Panc1 (cell line): ENCODE measurements around the gene ABCC3. TPM values are rescaled to one million over a fixed set of nuclear protein-coding genes. Genes with fewer than 3 reads are reported as not detected.
A peak's percentile ranks its signal among the peaks of the same experiment; 100 is the strongest.

ENCODE experiments used
- ATAC-seq: fragments of 200-7000 bp; cut with Tn5 transposase; 2 replicates; pipeline ENCODE4 v1.9.1; 2020; ENCODE audit warnings: mild to moderate bottlenecking, moderate library complexity
- BruUV-seq: library from RNA; stranded (reverse); fragments of 400-500 nt; replicated peaks from 2 replicates; lab custom pipeline; 2021; lab: Mats Ljungman, UMichigan
- CTCF ChIA-PET: fragments of 300-600 bp; sonication (Branson Sonifier 250); formaldehyde crosslinking; loops from one replicate; lab custom pipeline; 2022; ENCODE audit warnings: antibody characterized with exemption; lab: Charles Lee
- POLR2A ChIA-PET: fragments of 300-600 bp; sonication (Branson Sonifier 250); formaldehyde crosslinking; loops from one replicate; lab custom pipeline; 2022; ENCODE audit warnings: antibody characterized with exemption; lab: Charles Lee
- DNase-seq: peaks from one replicate; pipeline ENCODE4 v3.0.0-alpha.2; 2010; ENCODE audit warnings: low read depth, low spot score
- H3K27ac ChIP-seq: 2 replicates; pipeline ENCODE4 v1.5.1; 2011; ENCODE audit warnings: mild to moderate bottlenecking, low read length, inconsistent platforms
- H3K27me3 ChIP-seq: fragments of 200-500 bp; sonication (Bioruptor generic); 2 replicates; pipeline ENCODE4 v1.6.0; 2014; ENCODE audit warnings: low read length, inconsistent platforms; ENCODE audit not compliant: control insufficient read depth, insufficient read depth
- H3K36me3 ChIP-seq: fragments of 200-500 bp; sonication (Bioruptor generic); 2 replicates; pipeline ENCODE4 v1.5.1; 2014; ENCODE audit warnings: inconsistent platforms, mild to moderate bottlenecking, low read length, moderate library complexity; ENCODE audit not compliant: control insufficient read depth, insufficient read depth
- H3K4me1 ChIP-seq: 2 replicates; pipeline ENCODE4 v1.5.1; 2011; ENCODE audit warnings: inconsistent platforms, mild to moderate bottlenecking, low read length, moderate library complexity; ENCODE audit not compliant: control insufficient read depth, insufficient read depth
- H3K4me3 ChIP-seq, 2 experiments: 2 replicates each; pipeline ENCODE4 v1.5.1; 2011 to 2012; ENCODE audit warnings: low read depth in 2 of 2, low read length in 2 of 2, mild to moderate bottlenecking in 2 of 2, inconsistent platforms in 1 of 2, moderate library complexity in 1 of 2
- H3K9me3 ChIP-seq: fragments of 200-500 bp; sonication (Bioruptor generic); 2 replicates; pipeline ENCODE4 v1.5.1; 2014; ENCODE audit warnings: low read depth, mild to moderate bottlenecking, inconsistent platforms, low read length, moderate library complexity; ENCODE audit not compliant: control insufficient read depth, insufficient read depth
- POLR2AphosphoS5 ChIP-seq: IDR thresholded peaks from 2 replicates; pipeline ENCODE4 v1.6.1; 2012; ENCODE audit warnings: mild to moderate bottlenecking, low read depth, low read length, moderate library complexity
- SIN3A ChIP-seq: IDR thresholded peaks from 2 replicates; pipeline ENCODE4 v1.6.1; 2012; ENCODE audit warnings: low read depth, mild to moderate bottlenecking, low read length, moderate library complexity, borderline replicate concordance; ENCODE audit not compliant: insufficient read depth
- TCF7L2 ChIP-seq: IDR thresholded peaks from 2 replicates; pipeline ENCODE4 v1.6.1; 2011; ENCODE audit warnings: mild to moderate bottlenecking, low read depth, low read length, inconsistent platforms
- in situ Hi-C: cut with HindIII; loops from 2 replicates; pipeline ENCODE4 v1.10.0; 2016; ENCODE audit warnings: low sequenced_read_pairs, low pct_unique_long_range_greater_than_20kb
- intact Hi-C: fragments of 100-400 bp; cut with micrococcal nuclease; formaldehyde crosslinking; loops from one replicate; pipeline ENCODE4 v1.10.0; 2022; ENCODE audit not compliant: unreplicated experiment
- total RNA-seq: library from RNA; stranded (reverse); gene quantifications from one replicate; pipeline ENCODE4 v1.2.1, GENCODE V29; 2021; ENCODE audit not compliant: unreplicated experiment
- TF ChIP-seq, protein P1 (sequence below): fragments of 450-650 bp; IDR thresholded peaks from 2 replicates; pipeline ENCODE4 v1.5.1; 2017; ENCODE audit warnings: mild to moderate bottlenecking
- TF ChIP-seq, protein P2 (sequence below), 2 experiments: IDR thresholded peaks; 2 replicates each; pipeline ENCODE4 v1.6.1; 2011 to 2012; ENCODE audit warnings: low read depth in 2 of 2, control low read depth in 1 of 2, low read length in 1 of 2, mild to moderate bottlenecking in 1 of 2, moderate library complexity in 1 of 2; ENCODE audit not compliant: insufficient read depth in 1 of 2

The ABCC3 gene
- total RNA-seq, 1 experiment from 2014 or later = 128 TPM

DNA sequence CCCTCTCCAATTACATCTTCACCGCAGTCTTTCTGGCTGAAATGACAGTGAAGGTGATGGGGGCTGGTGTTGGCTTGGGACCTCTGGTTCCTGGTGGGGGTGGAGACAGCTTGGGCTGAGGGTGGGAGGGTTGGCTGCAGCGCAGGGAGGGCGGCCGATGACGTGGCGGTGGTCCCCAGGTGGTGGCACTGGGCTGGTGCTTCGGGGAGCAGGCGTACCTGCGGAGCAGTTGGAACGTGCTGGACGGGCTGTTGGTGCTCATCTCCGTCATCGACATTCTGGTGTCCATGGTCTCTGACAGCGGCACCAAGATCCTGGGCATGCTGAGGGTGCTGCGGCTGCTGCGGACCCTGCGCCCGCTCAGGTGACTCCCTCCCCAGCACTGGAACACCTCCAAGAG, 31.8 kb upstream of the ABCC3 start:
- no peak for DNase-seq
- CTCF ChIA-PET = no interaction called here
- TF ChIP-seq SIN3A (no peak), TCF7L2 (no peak), POLR2AphosphoS5 (no peak)
- TF ChIP-seq, protein P1, sequence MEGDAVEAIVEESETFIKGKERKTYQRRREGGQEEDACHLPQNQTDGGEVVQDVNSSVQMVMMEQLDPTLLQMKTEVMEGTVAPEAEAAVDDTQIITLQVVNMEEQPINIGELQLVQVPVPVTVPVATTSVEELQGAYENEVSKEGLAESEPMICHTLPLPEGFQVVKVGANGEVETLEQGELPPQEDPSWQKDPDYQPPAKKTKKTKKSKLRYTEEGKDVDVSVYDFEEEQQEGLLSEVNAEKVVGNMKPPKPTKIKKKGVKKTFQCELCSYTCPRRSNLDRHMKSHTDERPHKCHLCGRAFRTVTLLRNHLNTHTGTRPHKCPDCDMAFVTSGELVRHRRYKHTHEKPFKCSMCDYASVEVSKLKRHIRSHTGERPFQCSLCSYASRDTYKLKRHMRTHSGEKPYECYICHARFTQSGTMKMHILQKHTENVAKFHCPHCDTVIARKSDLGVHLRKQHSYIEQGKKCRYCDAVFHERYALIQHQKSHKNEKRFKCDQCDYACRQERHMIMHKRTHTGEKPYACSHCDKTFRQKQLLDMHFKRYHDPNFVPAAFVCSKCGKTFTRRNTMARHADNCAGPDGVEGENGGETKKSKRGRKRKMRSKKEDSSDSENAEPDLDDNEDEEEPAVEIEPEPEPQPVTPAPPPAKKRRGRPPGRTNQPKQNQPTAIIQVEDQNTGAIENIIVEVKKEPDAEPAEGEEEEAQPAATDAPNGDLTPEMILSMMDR = no peak
- TF ChIP-seq, protein P2, sequence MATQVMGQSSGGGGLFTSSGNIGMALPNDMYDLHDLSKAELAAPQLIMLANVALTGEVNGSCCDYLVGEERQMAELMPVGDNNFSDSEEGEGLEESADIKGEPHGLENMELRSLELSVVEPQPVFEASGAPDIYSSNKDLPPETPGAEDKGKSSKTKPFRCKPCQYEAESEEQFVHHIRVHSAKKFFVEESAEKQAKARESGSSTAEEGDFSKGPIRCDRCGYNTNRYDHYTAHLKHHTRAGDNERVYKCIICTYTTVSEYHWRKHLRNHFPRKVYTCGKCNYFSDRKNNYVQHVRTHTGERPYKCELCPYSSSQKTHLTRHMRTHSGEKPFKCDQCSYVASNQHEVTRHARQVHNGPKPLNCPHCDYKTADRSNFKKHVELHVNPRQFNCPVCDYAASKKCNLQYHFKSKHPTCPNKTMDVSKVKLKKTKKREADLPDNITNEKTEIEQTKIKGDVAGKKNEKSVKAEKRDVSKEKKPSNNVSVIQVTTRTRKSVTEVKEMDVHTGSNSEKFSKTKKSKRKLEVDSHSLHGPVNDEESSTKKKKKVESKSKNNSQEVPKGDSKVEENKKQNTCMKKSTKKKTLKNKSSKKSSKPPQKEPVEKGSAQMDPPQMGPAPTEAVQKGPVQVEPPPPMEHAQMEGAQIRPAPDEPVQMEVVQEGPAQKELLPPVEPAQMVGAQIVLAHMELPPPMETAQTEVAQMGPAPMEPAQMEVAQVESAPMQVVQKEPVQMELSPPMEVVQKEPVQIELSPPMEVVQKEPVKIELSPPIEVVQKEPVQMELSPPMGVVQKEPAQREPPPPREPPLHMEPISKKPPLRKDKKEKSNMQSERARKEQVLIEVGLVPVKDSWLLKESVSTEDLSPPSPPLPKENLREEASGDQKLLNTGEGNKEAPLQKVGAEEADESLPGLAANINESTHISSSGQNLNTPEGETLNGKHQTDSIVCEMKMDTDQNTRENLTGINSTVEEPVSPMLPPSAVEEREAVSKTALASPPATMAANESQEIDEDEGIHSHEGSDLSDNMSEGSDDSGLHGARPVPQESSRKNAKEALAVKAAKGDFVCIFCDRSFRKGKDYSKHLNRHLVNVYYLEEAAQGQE (IDR thresholded peaks at IDR 0.05; ENCODE audit: insufficient read depth in 1 of 2, low read depth in 2 of 2, low read length in 1 of 2) = no peak
- intact Hi-C loops = no loop called here
- Histone ChIP-seq H3K27ac (no peak overlapping the region), H3K36me3 (no peaks in the 10 kb centered on the region), H3K4me3 (no peak overlapping the region), H3K27me3 (no peaks in the 10 kb centered on the region), H3K4me1 (peaks cover 9% of the 10 kb centered on the region; the same call in 1 of the 2 replicates), H3K9me3 (no peaks in the 10 kb centered on the region)
- POLR2A ChIA-PET = interaction anchor here (0.7 kb wide), 1 partner anchor 374 kb away, joined by 4 read pairs; no protein-coding TSS in a partner anchor
- no TSS peak for BruUV-seq
- in situ Hi-C loops = no loop called here
- ATAC-seq = no peak

DNA sequence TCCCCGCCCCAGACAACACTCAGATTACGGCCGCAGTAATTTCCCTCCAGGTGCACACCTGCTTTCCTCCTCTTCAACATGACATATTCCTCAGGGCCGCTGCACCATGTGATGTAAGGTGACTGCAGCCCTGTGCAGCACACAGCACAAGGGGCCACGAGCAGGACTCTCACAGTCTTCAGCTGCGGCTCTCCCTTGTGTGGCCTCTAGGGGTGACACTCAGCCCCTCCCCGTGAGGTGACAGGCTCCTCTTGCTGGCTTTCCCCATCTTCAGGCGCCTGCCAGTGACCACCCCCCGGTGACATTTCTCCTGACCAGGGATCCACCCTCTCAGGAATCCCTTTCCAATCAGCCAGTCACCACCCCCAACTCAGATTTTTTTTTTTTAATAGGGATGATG, 31.3 kb upstream of the ABCC3 start:
- Histone ChIP-seq H3K4me3 (no peak overlapping the region), H3K36me3 (no peaks in the 10 kb centered on the region), H3K27ac (no peak overlapping the region), H3K9me3 (no peaks in the 10 kb centered on the region), H3K4me1 (peaks cover 9% of the 10 kb centered on the region; the same call in 1 of the 2 replicates), H3K27me3 (no peaks in the 10 kb centered on the region)
- intact Hi-C loops (no loop called here), in situ Hi-C loops (no loop called here)
- no peak for DNase-seq
- ChIA-PET POLR2A (interaction anchor here (0.7 kb wide), 1 partner anchor 375 kb away, joined by 4 read pairs; no protein-coding TSS in a partner anchor), CTCF (no interaction called here)
- BruUV-seq = no TSS peak
- ATAC-seq = peak; percentile 52; the same call in 1 of the 2 replicates
- TF ChIP-seq, protein P1 = no peak
- TF ChIP-seq TCF7L2 (no peak), SIN3A (no peak), POLR2AphosphoS5 (no peak)
- TF ChIP-seq, protein P2 (IDR thresholded peaks at IDR 0.05; ENCODE audit: insufficient read depth in 1 of 2, low read depth in 2 of 2, low read length in 1 of 2) = no peak
